ENCODE results near the gene LRP10. TPM values are rescaled to one million over a fixed set of nuclear protein-coding genes. Genes with fewer than 3 reads are reported as not detected.
"Not testable (repeated sequence)": the region's sequence is repeated elsewhere in the genome, so short reads cannot be mapped to it uniquely, and the experiment has no call there.

LRP10 gene
- polyA plus RNA-seq, 3 donors: 71.4 to 94.4 (median 83.1) TPM

DNA sequence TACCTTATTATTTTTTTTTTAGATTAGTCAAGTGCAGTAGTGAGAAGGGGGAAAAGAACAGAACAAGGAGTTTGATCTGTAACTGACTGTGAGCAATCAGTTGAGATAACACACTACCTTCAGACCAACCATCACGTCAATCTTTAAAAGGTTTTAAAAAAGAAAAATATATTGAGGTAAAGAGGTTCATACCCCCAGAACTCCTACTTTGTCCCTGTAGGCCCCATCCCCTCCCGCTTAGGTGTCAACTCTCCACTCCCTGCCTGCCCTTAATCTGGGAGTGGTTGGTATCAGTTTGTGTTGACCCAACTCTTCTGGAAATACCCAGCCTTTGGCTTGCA lies 19.0 kb upstream of the LRP10 start:
- no peak for DNase-seq (ENCODE audit: extremely low read depth in 1 of 11, low read depth in 9 of 11, low spot score in 4 of 11)

- DNase-seq (ENCODE audit: extremely low read depth in 1 of 11, low read depth in 9 of 11, low spot score in 4 of 11): peak in 9 of 11 donors; percentile 75 to 89 (median 83)
These were observed 18.4 kb upstream of the LRP10 start for GRCh38 chr14:22852940-22853767.

- not testable (repeated sequence) for DNase-seq (ENCODE audit: extremely low read depth in 1 of 11, low read depth in 9 of 11, low spot score in 4 of 11)
These were observed 17.2 kb upstream of the LRP10 start for GRCh38 chr14:22854296-22854695.

DNA sequence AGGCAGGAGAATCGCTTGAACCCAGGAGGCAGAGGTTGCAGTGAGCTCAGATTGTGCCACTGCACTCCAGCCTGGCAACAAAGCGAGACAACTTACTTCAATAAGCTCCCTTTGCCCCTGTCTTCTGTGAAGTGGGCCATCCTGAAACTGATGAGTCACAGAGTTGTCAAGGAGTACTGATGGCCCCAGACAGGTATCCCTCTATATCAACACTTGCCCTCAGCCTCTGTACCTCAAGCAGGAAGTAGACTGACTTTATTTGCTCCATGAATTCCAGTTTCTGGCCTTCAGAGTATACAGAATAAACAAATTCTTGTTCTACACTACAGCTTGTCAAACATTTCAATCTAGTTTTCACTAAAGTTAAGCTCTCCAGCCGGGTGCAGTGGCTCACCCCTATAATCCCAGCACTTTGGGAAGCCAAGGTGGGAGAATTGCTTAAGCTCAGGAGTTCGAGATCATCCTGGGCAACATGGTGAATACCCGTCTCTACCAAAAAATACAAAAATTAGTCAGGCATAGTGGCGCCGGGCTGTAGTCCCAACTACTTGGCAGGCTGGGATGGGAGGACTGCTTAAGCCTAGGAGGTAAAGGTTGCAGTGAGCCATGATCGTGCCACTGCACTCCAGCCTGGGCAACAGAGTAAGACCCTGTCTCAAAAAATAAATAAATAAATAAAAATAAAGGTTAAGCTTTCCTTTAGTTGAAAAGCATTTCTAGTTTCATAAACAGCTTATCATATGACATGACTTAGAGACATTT lies 16.4 kb upstream of the LRP10 start:
- no peak for DNase-seq (ENCODE audit: extremely low read depth in 1 of 11, low read depth in 9 of 11, low spot score in 4 of 11)

DNA sequence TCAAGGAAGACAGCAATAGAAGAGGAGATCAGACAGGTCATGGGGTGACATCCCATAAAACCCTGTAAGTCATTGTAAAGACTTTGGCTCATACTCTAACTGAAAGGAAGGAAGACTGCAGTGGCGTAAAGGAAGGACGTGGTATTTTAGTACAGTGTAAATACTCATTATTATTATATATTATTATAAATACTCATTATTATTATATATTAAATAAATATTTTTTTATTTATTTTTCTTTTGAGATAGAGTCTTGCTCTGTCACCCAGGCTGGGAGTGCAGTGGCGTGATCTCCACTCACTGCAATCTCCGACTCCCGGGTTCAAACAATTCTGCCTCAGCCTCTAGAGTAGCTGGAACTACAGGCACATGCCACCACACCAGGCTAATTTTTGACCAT lies 15.1 kb upstream of the LRP10 start:
- no peak for DNase-seq (ENCODE audit: extremely low read depth in 1 of 11, low read depth in 9 of 11, low spot score in 4 of 11)

DNA sequence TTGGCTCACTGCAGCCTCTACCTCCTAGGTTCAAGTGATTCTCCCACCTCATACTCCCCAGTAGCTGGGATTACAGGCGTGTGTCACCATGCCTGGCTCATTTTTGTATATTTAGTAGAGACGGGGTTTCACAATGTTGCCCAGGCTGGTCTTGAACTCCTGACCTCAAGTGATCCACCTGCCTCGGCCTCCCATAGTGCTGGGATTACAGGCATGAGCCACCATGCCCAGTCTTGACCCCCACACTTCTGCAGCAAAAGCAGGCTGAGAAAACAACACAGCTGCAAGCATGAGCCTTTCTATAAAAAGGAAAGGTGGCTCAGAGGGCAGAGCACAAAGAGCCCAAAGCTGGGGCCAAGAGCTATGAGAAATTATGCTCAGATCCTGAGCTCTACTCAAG lies 11.2 kb upstream of the LRP10 start:
- DNase-seq (ENCODE audit: extremely low read depth in 1 of 11, low read depth in 9 of 11, low spot score in 4 of 11): not testable (repeated sequence)

DNA sequence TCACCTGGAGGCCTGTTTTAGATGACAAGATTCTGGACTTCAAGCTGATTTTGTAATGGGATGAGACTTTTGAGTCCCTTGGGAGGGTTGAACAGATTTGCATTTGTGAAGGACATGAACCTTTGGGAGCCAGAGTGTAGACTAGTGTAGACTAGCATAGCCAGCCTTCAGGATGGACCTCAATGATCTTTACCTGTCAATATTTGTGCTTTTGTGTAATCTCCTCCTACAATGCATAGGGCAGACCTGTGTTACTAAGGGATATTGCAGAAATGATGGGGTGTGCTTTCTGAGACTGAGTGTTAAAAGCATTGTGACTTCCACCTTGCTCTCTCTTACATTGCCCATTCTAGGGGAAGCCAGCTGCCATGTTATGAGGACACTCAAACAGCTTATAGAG lies 9.9 kb upstream of the LRP10 start:
- DNase-seq (ENCODE audit: extremely low read depth in 1 of 11, low read depth in 9 of 11, low spot score in 4 of 11): no peak

DNA sequence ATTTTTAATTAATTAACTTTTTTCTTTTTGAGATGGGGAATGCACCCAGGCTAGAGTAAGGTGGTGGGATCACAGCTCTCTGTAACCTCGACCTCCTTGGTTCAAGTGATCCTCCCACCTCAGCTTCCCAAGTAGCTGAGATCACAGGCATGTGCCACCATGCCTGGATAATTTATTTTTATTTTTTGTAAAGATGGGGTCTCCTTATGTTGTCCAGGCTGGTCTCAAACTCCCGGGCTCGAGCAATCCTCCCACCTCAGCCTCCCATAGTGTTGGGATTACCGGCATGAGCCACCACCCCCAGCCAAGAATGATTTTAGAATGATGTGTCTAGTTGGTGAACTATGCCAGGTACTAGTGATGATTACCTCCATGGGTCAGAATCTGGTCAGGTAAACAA lies 6.6 kb upstream of the LRP10 start:
- DNase-seq (ENCODE audit: extremely low read depth in 1 of 11, low read depth in 9 of 11, low spot score in 4 of 11): no peak

GRCh38 chr14:22865424-22866405 lies 5.8 kb upstream of the LRP10 start:
- no peak for DNase-seq (ENCODE audit: extremely low read depth in 1 of 11, low read depth in 9 of 11, low spot score in 4 of 11)

- DNase-seq (ENCODE audit: extremely low read depth in 1 of 11, low read depth in 9 of 11, low spot score in 4 of 11): no peak
These were observed 4.7 kb upstream of the LRP10 start for GRCh38 chr14:22866874-22867273.

GRCh38 chr14:22870811-22871223 lies 723 bp upstream of the LRP10 start:
- DNase-seq (ENCODE audit: extremely low read depth in 1 of 11, low read depth in 9 of 11, low spot score in 4 of 11): no peak

- DNase-seq (ENCODE audit: extremely low read depth in 1 of 11, low read depth in 9 of 11, low spot score in 4 of 11): peak in 10 of 11 donors; percentile 82 to 93 (median 89)
These were observed 693 bp downstream of the LRP10 start for GRCh38 chr14:22872033-22872832.

GRCh38 chr14:22872833-22873520 lies 1.4 kb downstream of the LRP10 start:
- DNase-seq (ENCODE audit: extremely low read depth in 1 of 11, low read depth in 9 of 11, low spot score in 4 of 11): no peak

GRCh38 chr14:22875003-22875747 lies 3.6 kb downstream of the LRP10 start:
- DNase-seq (ENCODE audit: extremely low read depth in 1 of 11, low read depth in 9 of 11, low spot score in 4 of 11): no peak

GRCh38 chr14:22875748-22876319 lies 4.3 kb downstream of the LRP10 start:
- DNase-seq (ENCODE audit: extremely low read depth in 1 of 11, low read depth in 9 of 11, low spot score in 4 of 11): no peak

- no peak for DNase-seq (ENCODE audit: extremely low read depth in 1 of 11, low read depth in 9 of 11, low spot score in 4 of 11)
These were observed 5.5 kb downstream of the LRP10 start for GRCh38 chr14:22877000-22877501.

Data from renal cortex interstitium (tissue), 11 donors.